Stimulated activated CD8-positive, alpha-beta memory T cell treated with anti-CD3 and anti-CD28 coated beads, Interleukin-7, amount 100 ng/mL, for 24 hours (primary cell): ENCODE data around the gene GTF3C2.
A peak's percentile ranks its signal among the peaks of the same experiment; 100 is the strongest.
"Not testable (repeated sequence)": the region's sequence is repeated elsewhere in the genome, so short reads cannot be mapped to it uniquely, and the experiment has no call there.

ENCODE experiments used
- DNase-seq: peaks from one replicate; pipeline ENCODE4 v3.0.0-alpha.2; 2020; ENCODE audit warnings: low read depth

Gene GTF3C2

DNA sequence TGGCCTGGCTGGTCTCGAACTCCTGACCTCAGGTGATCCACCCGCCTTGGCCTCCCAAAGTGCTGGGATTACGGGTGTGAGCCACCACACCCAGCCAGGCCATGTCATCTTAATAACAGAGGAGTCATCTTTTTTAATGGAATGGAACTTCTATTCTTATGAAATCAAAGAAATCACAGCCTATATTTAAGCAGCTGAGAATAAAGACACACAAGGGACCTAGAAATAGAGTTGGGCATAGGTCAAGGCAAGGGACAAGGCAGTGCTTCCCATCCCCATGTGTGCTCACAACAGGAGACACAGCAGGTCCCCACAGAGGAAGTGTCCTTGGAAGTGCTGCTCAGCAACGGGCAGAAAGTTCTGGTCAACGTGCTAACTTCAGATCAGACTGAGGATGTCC, 17.0 kb upstream of the GTF3C2 start:
- DNase-seq = no peak

DNA sequence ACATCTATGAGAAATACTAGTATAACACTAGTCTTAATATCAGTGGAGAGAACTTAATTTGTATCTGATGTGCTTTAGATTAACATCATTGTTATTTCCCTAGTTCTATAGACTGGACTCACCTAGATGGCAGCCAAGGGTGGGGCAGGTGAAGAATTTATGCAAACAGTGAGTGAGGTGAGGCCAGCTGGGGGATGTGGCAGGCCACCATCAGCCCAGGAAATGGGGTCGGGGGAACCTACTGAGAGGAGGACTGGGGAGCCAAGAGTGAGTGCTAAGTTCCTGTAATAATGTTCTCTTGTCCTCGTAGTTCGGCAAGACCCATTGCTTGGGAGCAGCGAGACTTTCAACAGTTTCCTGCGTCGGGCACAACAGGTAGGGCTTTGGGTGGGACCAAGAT, 16.4 kb upstream of the GTF3C2 start:
- no peak for DNase-seq

DNA sequence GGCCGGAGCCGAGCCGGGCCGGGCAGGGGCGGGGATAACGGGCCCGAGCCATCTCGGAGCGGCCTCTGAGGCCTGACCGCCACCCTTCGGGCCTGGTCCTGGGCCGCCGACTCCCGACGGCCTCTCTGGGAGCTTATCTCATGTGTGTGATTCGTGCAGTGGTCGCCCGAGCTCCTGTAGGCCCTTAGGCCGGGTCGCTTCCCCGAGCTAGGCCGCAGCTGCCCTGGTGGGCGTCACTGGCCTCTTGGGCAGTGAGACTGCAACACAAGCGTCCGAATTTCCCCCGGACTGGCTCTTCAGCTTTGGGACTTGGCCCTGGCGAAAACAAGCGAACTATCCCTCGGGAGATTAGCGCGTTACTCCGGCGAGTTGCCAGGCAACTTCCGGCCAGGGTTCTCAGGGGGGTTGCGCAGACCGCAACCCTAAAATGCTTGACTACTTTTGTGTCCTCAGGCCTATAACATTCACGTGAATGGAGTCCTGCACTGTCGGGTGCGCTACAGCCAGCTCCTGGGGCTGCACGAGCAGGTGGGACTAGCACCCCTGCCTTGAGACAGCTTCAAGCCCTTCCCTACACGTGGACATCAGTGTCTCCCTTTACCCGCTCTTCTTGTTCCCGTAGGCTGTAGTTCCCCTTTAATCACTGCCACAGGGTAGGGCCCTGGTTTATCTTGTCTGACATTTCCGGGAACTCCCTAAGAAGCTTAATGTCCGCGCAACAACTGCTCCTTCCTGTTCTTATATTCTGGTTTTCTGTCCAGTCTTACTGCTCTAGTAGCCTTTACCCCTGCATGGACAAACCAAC, 14.5 kb upstream of the GTF3C2 start:
- DNase-seq = no peak

DNA sequence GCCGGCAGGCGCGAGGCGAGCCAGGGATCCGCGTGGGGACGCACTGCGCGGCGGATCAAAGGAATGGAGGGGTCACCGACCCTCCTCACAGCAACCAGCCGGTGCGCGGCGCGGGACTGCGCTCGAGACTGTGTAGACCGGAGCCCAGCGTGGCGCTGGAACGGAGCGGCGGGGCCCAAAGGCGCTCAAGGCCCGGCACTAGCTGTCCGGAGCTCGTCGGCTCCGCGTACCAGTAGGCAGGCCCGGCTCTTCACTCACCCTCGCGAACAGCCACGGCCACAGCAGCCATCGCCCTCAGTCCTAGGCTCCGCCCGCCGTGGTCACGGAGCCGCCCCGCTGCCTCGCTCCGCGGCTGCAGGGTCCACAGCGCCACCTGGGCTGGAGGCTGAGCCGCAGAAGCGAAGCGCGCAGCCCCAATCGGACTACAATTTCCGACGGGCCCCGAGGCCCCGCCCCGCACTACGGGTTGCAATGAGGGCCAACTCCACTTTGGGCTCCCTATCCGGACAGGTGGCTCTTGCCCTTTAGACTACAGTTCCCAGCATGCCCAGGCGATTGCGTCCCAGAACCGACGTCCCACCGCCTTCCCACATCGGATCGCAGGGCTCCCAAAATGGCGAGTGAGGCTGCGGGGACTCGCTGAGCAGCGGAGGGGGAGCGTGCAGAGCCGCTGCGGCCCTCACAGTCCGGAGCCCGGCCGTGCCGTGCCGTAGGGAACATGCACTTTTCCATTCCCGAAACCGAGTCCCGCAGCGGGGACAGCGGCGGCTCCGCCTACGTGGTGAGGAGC, 13.7 kb upstream of the GTF3C2 start, which contains the start of the genes EIF2B4 and SNX17:
Gene EIF2B4, minus strand, starts transcription at position 313 of the 790 bp plus-strand sequence. Its CDS starts 24 bp downstream, at position 289.
Gene SNX17, plus strand, starts transcription at position 591 of the 790 bp plus-strand sequence. Its CDS starts 128 bp downstream, at position 719.
- DNase-seq = peak; percentile 98

DNA sequence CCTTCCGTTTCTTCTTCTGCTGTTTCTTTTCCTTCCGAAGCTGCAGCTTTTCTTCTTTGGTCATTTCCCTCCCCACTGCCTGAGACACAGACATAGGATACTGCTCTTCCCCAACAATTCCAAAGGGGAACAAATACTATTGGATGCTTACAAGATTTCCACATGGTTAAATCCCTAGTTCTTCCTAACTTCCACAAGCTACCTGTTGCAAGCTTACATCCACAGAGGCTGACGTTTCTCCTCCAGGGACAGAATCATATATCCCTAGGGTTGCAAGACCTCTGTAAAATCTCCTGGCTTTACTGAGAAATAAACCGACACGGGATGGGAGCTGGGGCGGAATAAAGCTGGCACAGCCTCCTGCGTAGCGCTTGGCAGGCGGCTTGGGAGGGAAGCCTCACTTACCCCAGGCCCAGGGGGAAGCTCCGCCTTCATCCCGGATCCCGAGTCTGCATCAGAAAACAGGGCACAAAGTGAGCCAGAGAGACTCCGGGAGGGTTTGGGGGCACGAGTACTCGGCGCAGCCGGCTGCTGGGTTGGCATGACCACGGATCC, 13.0 kb upstream of the GTF3C2 start:
- DNase-seq = no peak

DNA sequence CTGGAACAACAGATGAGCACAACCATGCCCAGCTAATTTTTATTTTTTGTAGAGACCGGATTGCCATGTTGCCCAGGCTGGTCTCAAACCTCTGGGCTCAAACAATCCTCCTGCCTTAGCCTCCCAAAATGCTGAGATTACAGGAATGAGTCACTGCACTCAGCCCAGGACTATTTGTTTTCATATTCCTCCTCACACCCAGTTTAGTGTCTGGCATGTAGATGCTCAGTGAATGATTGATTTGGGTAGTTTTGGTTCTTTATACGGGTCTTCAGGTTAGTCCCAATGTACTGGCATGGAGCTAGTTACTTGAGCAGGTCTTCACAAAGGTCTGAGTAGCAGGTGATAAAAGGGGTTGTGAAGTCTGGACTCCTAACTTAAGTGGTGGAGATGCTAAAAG, 7.4 kb upstream of the GTF3C2 start:
- no peak for DNase-seq

DNA sequence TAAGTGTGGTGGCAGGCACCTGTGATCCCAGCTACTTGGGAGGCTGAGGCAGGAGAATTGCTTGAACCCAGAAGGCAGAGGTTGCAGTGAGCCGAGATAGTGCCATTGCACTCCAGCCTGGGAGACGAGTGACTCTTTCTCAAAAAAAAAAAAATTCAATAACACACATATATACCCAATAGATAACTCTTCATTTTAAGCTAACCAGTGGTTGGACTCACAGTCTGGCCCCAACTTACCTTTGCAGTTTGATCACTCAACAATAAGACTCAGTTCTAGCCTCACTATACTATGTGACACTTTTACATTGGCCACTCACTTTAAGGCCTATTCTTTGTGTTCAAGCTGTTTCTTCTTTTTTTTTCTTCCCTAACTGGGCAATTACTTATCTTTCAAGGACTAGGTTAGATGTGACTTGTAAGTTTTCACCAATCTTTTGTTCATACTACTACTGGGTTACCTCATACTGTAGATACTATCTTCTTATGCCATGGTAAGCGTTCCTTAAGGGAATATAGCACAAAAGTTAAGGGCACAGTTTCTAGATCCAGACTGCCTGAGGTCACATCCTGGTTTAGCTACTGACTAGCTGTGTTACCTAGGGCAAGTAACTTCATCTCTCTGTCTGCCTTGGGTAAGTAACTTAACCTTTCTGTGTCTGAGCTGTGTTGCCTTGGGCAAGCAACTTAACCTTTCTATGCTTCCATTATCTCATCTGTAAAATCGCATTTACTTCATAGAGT, 6.3 kb upstream of the GTF3C2 start:
- DNase-seq = no peak

DNA sequence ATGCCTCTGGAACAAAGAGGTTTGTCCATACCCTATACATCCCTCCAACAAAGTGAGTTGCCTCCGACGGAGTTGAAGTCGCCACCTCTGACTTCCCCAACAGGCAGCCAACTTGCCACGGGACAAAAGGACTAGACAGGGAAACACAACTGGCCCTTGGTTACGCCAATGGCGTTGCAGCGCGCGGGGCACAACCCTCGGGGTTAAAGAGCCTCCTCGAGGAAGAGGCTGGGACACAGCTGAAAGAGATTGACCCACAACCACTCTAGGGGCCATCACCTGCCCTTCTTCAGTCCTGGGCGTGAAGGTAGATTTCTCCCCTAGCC, 545 bp downstream of the GTF3C2 start:
- no peak for DNase-seq

DNA sequence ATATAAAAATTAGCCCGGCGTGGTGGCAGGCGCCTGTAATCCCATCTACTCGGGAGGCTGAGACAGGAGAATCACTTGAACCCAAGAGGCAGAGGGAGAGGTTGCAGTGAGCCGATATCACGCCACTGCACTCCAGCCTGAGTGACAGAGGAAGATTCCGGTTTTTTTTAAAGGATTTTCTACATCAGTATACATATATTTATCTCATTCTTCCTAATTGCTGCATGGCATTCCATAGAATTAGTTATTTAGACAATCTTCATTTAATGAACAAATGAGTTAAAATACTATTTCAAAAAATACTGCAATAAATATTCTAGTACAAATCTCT, 2.0 kb downstream of the GTF3C2 start:
- DNase-seq = no peak

DNA sequence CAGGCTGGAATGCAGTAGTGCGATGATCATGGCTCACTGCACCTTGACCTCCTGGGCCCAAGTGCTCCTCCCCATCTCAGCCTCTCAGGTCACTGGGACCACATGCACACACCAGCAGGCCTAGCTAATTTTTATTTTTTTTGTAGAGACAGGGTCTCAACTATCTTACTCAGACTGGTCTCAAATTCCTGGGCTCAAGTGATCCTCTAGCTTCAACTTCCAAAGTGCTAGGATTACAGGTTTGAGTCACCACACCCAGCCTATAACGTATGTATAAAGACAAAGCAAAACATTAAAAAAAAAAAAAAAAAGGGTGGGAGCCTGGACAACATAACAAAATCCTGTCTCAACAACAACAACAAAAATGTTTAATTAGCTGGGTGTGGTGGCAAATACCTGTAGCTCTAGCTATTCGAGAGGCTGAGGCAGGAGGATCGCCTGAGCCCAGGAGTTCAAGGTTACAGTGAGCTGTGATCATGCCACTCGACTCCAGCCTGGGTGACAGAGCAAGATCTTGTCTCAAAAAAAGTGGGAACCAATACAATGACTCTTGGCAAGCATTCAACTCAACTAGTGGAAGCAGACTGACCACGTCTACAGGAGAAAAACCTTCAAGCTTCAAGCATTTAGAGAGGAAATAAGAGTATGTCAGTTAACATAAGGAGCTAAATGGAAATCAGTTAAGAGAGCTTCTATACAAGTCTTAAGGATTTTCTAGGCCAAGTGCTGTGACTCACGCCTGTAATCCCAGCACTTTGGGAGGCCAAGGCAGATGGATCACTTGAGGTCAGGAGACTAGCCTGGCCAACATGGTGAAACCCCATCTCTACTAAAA, 2.6 kb downstream of the GTF3C2 start:
- DNase-seq = no peak

DNA sequence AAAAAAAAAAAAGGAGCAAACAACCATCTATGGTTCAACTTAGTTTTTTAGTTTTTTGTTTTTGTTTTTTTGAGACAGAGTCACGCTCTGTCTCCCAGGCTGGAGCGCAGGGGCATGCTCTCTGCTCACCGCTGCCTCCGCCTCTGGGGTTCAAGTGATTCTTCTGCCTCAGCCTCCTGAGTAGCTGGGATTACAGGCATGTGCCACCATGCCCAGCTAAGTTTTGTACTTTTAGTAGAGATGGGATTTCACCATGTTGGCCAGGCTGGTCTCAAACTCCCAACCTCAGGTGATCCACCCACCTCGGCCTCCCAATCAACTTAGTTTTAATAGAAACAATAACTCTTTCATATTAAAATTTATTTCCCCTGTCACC, 3.2 kb downstream of the GTF3C2 start:
- DNase-seq = not testable (repeated sequence)

DNA sequence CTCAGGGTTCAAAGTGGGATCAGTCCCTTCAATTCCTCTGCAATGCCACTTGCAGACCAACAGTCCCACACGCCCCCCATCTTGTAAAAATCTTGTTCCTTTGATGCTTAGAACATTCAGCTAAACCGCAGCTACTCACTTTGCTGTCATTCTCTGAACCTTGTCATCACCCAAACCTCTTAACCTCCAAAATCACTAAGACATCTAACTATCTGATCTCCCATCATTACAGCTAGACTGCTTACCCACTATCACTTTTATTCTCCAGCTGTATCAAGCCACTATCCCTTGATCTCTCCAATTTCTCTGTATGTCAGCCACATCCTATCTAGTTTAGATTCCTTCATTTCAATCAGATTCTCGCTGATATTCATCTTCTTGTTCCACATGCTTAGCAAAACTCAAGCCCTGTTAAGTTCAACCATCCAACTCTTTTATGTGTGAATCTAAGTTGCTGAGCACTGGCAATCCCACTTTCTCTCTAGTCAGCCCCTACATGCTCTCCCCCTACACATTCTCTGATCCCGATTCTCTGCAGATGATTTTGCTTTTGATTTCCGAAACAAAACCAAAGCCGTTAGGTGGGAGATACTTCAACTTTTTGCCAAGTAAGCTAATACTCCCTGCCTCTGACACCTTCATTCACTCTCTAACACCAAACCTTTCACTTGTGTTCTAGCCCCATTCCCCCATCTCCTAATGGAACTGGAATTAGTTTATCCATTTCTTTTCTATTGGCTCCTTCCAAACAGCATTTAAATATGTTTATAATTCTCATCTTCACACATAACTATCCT, 4.6 kb downstream of the GTF3C2 start:
- no peak for DNase-seq

DNA sequence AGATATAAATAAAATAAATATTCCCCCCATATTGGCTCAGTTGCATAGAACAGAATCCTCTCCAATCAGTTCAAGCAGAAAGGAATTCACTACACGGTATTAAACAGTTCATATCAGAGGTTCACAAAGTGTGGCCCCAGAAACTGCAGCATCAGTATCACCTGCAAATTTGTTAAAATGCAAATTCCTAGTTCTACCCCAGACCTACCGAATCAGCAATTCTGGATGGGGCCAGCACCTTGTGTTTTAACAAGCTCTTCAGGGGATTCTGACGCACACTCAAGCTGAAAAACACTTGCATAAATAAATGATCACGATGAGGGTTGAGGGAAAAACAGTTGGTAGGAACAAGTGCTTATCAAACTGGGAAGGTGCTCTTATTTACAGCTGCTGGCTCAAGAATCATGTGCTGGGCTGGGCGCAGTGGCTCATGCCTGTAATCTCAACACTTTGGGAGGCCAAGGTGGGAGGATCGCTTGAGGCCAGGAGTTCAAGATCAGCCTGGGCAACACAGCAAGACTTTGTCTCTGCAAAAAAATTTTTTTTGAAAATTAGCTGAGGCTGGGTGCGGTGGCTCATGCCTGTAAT, 6.4 kb downstream of the GTF3C2 start:
- DNase-seq = no peak

DNA sequence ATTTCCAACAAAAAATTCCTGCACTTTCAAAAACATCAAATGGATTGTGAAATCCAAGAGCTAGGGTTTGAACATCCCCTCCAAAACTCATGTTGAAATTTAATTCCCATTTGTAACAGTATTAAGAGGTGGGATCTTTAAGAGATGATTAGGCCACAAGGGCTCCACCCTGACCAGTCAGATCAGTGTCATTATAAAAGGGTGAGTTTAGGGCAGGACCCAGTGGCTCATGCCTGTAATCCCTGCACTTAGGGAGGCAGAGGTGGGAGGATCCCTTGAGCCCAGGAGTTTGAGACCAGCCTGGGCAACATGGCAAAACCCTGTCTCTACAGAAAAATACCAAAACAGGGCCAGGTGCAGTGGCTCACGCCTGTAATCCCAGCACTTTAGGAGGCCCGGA, 8.9 kb downstream of the GTF3C2 start:
- no peak for DNase-seq

DNA sequence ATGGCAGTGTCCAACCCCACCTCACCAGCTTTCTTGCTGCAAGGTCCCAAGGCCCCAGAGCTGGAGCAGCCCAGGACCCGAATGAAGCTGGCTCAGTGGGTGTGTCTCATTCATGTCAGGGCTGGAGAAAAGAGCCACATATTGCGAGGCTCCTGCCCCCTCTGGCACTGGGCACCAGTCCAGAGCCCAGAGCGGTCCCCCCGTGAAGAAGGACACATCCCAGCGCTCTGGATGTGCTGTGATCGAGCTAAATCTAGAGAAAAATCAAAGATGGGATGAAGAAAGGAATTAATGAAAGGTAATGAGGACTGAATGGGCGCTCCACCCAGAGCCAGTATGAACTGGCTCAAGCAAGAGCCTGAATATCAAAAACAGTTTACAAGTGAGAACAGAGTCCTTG, 20.4 kb downstream of the GTF3C2 start:
- no peak for DNase-seq

DNA sequence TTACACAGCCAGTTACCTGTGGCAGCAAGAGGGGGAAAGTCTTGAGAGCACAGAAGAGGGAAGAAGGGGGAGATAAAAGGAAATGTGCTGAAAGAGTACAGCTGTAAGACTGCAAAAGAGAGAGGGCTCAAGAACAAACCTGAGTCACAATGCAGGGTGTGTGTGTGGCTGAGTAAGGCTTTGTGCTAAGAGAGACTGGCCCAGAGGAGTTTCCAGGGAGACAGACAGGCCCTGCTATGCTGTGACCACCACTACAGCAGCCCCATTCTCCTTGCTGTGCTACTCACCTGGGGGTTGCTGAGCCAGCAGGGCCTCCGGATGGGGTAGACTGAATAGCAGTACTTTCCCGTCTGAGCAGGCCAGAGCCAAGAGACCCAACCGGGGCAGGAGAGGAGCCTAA, 21.3 kb downstream of the GTF3C2 start:
- no peak for DNase-seq

DNA sequence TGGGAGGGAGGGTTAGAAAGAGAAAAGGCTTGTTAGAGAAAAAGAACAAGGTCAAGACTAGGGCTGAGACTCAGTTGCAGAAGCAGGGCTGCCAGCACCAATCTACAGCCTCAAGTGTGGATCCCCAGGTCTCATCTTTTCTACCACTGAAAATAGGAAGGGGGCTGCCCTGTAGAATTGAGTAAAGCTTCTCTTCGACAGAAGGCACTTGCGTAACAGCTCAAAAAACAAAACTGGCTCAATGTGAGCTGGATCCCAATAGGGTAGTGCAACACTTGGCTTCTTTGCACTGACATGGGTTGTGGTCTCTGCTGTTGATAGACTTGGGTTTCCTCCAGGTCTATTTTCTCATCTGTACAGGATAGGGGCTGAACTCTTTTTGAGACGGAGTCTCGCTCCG, 31.8 kb downstream of the GTF3C2 start:
- DNase-seq = no peak

DNA sequence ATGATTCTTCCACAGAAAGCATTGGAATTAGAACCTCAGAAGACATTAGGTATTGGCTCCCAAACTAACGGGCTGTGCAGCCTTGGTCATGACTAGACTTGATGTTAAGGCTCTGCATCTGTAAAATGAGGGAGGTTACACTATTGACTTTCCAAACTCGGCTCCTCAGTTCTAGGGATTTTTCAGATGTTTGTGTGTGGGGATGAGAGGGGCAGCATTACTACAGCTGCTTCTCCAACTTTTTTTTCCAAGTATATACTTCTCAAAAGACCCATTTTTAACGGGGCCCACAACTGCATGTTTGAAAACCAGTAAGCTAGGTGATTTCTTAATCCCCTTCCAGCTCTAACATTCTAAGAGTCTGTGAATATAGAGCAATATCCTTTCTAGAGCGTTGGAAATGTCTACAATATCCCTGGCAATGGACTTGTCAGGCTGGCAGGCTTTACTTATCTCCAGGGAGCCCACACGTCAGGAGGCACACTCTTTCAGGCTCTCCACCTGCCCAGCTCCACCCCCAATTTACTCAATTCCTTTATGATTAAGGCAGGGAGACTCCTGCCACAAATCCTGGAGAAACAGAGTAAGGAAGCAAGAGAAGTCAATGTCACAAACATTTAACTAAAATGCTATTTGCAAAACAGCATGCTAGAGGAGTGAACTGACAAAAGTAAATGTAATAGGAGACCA, 32.8 kb downstream of the GTF3C2 start:
- DNase-seq = no peak

DNA sequence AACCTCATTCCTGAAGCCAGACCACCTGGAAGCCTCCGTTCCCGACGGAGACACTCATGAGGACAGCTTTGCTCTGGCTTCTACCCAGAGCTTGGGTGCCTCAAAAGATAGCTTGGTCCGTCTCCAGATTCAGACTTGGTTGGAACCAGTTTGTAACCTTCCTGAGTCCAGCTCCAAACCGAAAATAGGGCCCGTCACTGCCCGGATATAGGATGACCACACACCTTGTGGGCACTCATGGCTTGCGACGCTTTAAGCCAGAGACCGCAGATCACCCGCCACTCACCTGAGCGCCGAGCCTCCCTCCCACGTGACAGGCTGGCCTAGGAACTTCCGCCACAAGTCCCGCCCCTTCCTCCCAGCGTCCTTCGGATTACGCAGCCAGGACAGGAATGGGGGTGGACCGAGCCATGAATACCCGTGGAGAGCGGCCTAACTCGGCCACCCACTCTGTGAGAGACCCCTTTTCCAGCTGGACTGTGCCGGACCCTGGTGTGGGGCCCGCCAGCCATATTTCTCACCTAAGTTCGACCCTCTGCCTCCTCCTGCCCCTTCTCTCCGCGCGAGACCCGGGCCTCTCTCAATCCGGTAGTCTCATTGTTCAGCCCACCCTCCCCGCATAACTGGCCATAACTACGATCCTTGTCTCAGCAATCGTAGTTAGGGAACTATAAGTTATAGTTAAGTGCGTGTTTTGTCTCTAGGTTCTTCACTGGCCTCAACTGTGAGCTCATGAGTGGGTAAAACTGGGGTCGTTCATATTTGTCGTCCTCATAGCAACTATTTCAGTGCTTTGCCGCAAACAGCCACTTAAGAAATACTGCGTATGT, 33.6 kb downstream of the GTF3C2 start, which contains the start of gene MPV17:
Gene MPV17, minus strand, starts transcription at position 332 of the 830 bp plus-strand sequence. CDS start 580 bp downstream, outside the sequence.
- peak; percentile 77 for DNase-seq
